ENCODE data around the gene PFDN6. TPM values are rescaled to one million over a fixed set of nuclear protein-coding genes. Genes with fewer than 3 reads are reported as not detected.
"Not testable (repeated sequence)": the region's sequence is repeated elsewhere in the genome, so short reads cannot be mapped to it uniquely, and the experiment has no call there.

Gene PFDN6
- total RNA-seq, 2 experiments from 2014 or later, result 72.0 to 78.4 TPM

- ATAC-seq, result no peak
- no peak for DNase-seq
- ChIA-PET POLR2A (no interaction called here), CTCF (interaction anchor here (1.0 kb wide), 1 partner anchor 10 kb away, joined by 3 read pairs; no protein-coding TSS in a partner anchor)
- Mint-ChIP-seq H3K27ac (no peak overlapping the region), H3K4me1 (ENCODE audit: low read depth) (peaks cover 37% of the 10 kb centered on the region), H3K9me3 (ENCODE audit: insufficient read depth) (no peaks in the 10 kb centered on the region), H3K36me3 (ENCODE audit: low read depth) (peaks cover 37% of the 10 kb centered on the region), H3K4me3 (no peak overlapping the region), H3K27me3 (ENCODE audit: low read depth) (no peaks in the 10 kb centered on the region)
Measured at GRCh38 chr6:33252759-33253158, 36.6 kb upstream of the PFDN6 start.

GRCh38 chr6:33254591-33254990 is 34.8 kb upstream of the PFDN6 start:
- POLR2A ChIA-PET, result interaction anchor here (0.6 to 0.7 kb wide), 2 partner anchors 17 to 22 kb away, joined by 3 to 4 read pairs; partner anchors contain the start of genes B3GALT4, RPS18 and VPS52
- Mint-ChIP-seq H3K9me3 (ENCODE audit: insufficient read depth) (no peaks in the 10 kb centered on the region), H3K4me3 (no peak overlapping the region), H3K27ac (no peak overlapping the region), H3K4me1 (ENCODE audit: low read depth) (peaks cover 25% of the 10 kb centered on the region), H3K36me3 (ENCODE audit: low read depth) (peaks cover 46% of the 10 kb centered on the region), H3K27me3 (ENCODE audit: low read depth) (no peaks in the 10 kb centered on the region)
- ATAC-seq, result no peak
- CTCF ChIA-PET, result interaction anchor here (0.6 to 1.4 kb wide), 8 partner anchors 15 to 130 kb away, joined by 3 to 5 read pairs (median 3); partner anchors contain the start of gene RING1
- no peak for DNase-seq

- CTCF ChIA-PET, result interaction anchor here (2.5 kb wide), 1 partner anchor 10 kb away, joined by 14 read pairs; no protein-coding TSS in a partner anchor
- ATAC-seq, result no peak
- DNase-seq, result no peak
- peaks cover 45% of the 10 kb centered on the region for H3K36me3 Mint-ChIP-seq (ENCODE audit: low read depth)
- no peaks in the 10 kb centered on the region for H3K9me3 Mint-ChIP-seq (ENCODE audit: insufficient read depth)
- POLR2A ChIA-PET, result interaction anchor here (0.6 kb wide), 1 partner anchor 158 kb away, joined by 3 read pairs; no protein-coding TSS in a partner anchor
- H3K27ac Mint-ChIP-seq, result no peak overlapping the region
- H3K27me3 Mint-ChIP-seq (ENCODE audit: low read depth), result no peaks in the 10 kb centered on the region
- H3K4me3 Mint-ChIP-seq, result no peak overlapping the region
- H3K4me1 Mint-ChIP-seq (ENCODE audit: low read depth), result peaks cover 3% of the 10 kb centered on the region
Measured at GRCh38 chr6:33259032-33259431, 30.4 kb upstream of the PFDN6 start.

GRCh38 chr6:33262490-33262889 is 26.9 kb upstream of the PFDN6 start:
- not testable (repeated sequence) for H3K4me3 Mint-ChIP-seq
- peaks cover 60% of the 10 kb centered on the region for H3K36me3 Mint-ChIP-seq (ENCODE audit: low read depth)
- POLR2A ChIA-PET, result interaction anchor here (2.2 kb wide), 1 partner anchor 9 kb away, joined by 10 read pairs; the partner anchor contains the start of genes RPS18 and VPS52

GRCh38 chr6:33264015-33264414 is 25.4 kb upstream of the PFDN6 start:
- Mint-ChIP-seq H3K27ac (no peak overlapping the region), H3K36me3 (ENCODE audit: low read depth) (peaks cover 64% of the 10 kb centered on the region), H3K4me1 (ENCODE audit: low read depth) (peaks cover 4% of the 10 kb centered on the region), H3K4me3 (no peak overlapping the region), H3K27me3 (ENCODE audit: low read depth) (no peaks in the 10 kb centered on the region), H3K9me3 (ENCODE audit: insufficient read depth) (no peaks in the 10 kb centered on the region)
- CTCF ChIA-PET, result no interaction called here
- ATAC-seq (no peak), DNase-seq (no peak)
- POLR2A ChIA-PET, result no interaction called here

More at GRCh38 chr6:33262490-33262889, 26.9 kb upstream of the PFDN6 start:
- not testable (repeated sequence) for H3K9me3 Mint-ChIP-seq (ENCODE audit: insufficient read depth); ATAC-seq; H3K27me3 Mint-ChIP-seq (ENCODE audit: low read depth); DNase-seq; H3K4me1 Mint-ChIP-seq (ENCODE audit: low read depth)
- CTCF ChIA-PET, result interaction anchor here (1.0 to 3.7 kb wide), 3 partner anchors 10 to 15 kb away, joined by 3 to 17 read pairs (median 3); no protein-coding TSS in a partner anchor
- peak overlapping the region; percentile 46 for H3K27ac Mint-ChIP-seq

- Mint-ChIP-seq H3K4me3 (peak overlapping the region; percentile 99), H3K9me3 (ENCODE audit: insufficient read depth) (no peaks in the 10 kb centered on the region), H3K4me1 (ENCODE audit: low read depth) (peaks cover 46% of the 10 kb centered on the region), H3K27me3 (ENCODE audit: low read depth) (no peaks in the 10 kb centered on the region), H3K27ac (peak overlapping the region; percentile 100), H3K36me3 (ENCODE audit: low read depth) (peaks cover 68% of the 10 kb centered on the region)
- ChIA-PET POLR2A (interaction anchor here (0.8 to 3.5 kb wide), 23 partner anchors 9 to 612 kb away, joined by 3 to 36 read pairs (median 5); partner anchors contain the start of genes CUTA, HLA-DMA, ITPR3 and PFDN6), CTCF (interaction anchor here (0.7 to 2.2 kb wide), 15 partner anchors 10 to 315 kb away, joined by 3 to 8 read pairs (median 3); partner anchors contain the start of gene RGL2)
- ATAC-seq (no peak), DNase-seq (no peak)
Measured at GRCh38 chr6:33271117-33271467, 18.3 kb upstream of the PFDN6 start.

- CTCF ChIA-PET, result interaction anchor here (0.7 to 2.2 kb wide), 19 partner anchors 10 to 316 kb away, joined by 3 to 8 read pairs (median 3); partner anchors contain the start of genes PFDN6, RGL2 and WDR46
- Mint-ChIP-seq H3K4me3 (peak within 1 kb of the TSS; percentile 99), H3K9me3 (ENCODE audit: insufficient read depth) (no peaks in the 10 kb centered on the region), H3K27me3 (ENCODE audit: low read depth) (no peaks in the 10 kb centered on the region), H3K36me3 (ENCODE audit: low read depth) (peaks cover 68% of the 10 kb centered on the region), H3K4me1 (ENCODE audit: low read depth) (peaks cover 52% of the 10 kb centered on the region), H3K27ac (peak within 1 kb of the TSS; percentile 100)
- DNase-seq (peak; percentile 96), ATAC-seq (peak; percentile 84)
- POLR2A ChIA-PET, result interaction anchor here (0.7 to 3.5 kb wide), 31 partner anchors 8 to 611 kb away, joined by 3 to 36 read pairs (median 5); partner anchors contain the start of genes CUTA, HLA-DMA, HSD17B8 and ITPR3
Measured at GRCh38 chr6:33271468-33272274, 17.7 kb upstream of the PFDN6 start, which contains the start of the genes RPS18 and VPS52. TSS of gene RPS18 (plus strand) at chr6:33272075. CDS start at chr6:33272120, 45 bp downstream. TSS of gene VPS52 (minus strand) at chr6:33271876. CDS start at chr6:33271675, 201 bp downstream.

GRCh38 chr6:33272275-33273128 is 16.9 kb upstream of the PFDN6 start:
- Mint-ChIP-seq H3K27ac (peak overlapping the region; percentile 100), H3K4me1 (ENCODE audit: low read depth) (peaks cover 54% of the 10 kb centered on the region), H3K4me3 (peak overlapping the region; percentile 99), H3K27me3 (ENCODE audit: low read depth) (no peaks in the 10 kb centered on the region), H3K9me3 (ENCODE audit: insufficient read depth) (no peaks in the 10 kb centered on the region), H3K36me3 (ENCODE audit: low read depth) (peaks cover 66% of the 10 kb centered on the region)
- ChIA-PET POLR2A (interaction anchor here (0.7 to 3.5 kb wide), 26 partner anchors 10 to 427 kb away, joined by 3 to 36 read pairs (median 5); partner anchors contain the start of genes CUTA, HSD17B8, ITPR3 and PFDN6), CTCF (interaction anchor here (0.9 to 2.2 kb wide), 10 partner anchors 17 to 288 kb away, joined by 3 to 8 read pairs (median 4); partner anchors contain the start of genes PFDN6, RGL2 and WDR46)
- no peak for DNase-seq
- ATAC-seq, result peak; percentile 19

- no peaks in the 10 kb centered on the region for H3K9me3 Mint-ChIP-seq (ENCODE audit: insufficient read depth)
- peak overlapping the region; percentile 99 for H3K4me3 Mint-ChIP-seq
- peak overlapping the region; percentile 100 for H3K27ac Mint-ChIP-seq
- peaks cover 63% of the 10 kb centered on the region for H3K36me3 Mint-ChIP-seq (ENCODE audit: low read depth)
- no peak for ATAC-seq
- peaks cover 58% of the 10 kb centered on the region for H3K4me1 Mint-ChIP-seq (ENCODE audit: low read depth)
- no peak for DNase-seq
- H3K27me3 Mint-ChIP-seq (ENCODE audit: low read depth), result no peaks in the 10 kb centered on the region
- ChIA-PET POLR2A (interaction anchor here (0.7 to 3.0 kb wide), 3 partner anchors 16 to 130 kb away, joined by 3 to 36 read pairs (median 4); partner anchors contain the start of genes PFDN6, RGL2 and WDR46), CTCF (interaction anchor here (2.2 kb wide), 1 partner anchor 26 kb away, joined by 8 read pairs; the partner anchor contains the start of gene RGL2)
Measured at GRCh38 chr6:33273129-33273923, 16.1 kb upstream of the PFDN6 start.

Data from activated CD8-positive, alpha-beta T cell treated with anti-CD3 and anti-CD28 coated beads, Interleukin-2, amount 10 ng/mL, durations not matched to agents 7 days and 5 days (primary cell).